ENCODE measurements around the gene CCDC12.

CCDC12 gene

DNA sequence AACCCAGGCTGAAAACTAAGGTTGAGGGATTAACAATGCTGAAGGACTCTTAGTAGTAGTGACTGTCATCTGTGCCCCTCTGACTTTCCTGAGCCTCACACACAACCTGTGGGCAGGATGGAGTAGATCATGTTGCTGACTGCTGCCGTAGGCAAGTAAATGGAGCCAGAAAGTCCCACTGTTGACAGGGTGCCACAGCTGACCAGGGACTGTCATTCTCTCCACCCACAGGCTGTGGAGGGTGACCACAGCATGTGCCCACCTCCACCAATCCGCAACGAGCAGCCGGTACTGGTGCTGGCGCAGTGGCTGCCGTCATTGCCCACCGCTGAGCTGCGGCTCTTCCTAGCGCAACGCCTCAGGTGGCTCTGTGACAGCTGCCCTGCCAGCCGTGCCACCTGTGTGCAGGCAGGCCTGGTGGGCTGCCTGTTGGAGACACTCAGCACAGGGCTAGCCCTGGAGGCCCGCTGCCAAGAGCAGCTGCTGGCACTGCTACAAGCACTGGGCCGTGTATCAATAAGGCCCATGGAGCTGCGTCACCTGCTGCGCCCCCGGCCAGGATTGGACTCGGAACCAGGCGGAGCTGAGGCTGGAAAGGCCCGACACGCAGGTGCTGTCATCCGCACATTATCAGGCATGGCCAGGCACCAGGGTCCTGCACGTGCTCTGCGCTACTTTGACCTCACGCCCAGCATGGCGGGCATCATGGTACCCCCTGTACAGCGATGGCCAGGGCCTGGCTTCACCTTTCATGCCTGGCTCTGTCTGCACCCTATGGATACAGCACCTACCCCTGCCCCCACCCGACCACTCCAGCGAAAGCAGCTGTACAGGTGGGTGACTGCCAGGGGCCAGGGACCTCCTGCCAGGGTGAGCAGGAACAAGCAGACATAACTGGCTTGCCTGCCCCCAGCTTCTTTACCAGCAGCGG, 18.5 kb upstream of the CCDC12 start:
- no peak for DNase-seq

DNA sequence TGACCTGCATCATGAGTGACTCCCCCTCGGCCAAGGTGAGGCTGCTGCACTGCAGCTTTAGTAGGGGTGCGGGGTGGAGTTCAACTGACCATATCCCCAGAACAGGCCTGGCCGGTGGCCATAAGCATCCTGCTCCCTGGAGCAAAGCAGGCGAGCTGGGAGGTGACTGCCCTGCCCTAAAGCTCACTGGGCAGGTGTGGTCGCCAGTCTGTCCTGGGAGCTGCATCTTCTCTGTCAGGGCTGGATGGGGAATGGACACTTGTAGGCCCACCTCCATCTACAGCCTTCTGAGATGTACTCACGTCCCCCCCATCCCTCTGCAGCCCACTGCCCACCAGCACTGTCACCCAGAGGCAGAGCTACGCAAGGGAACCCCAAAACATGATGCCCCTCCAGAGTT, 17.4 kb upstream of the CCDC12 start:
- no peak for DNase-seq

DNA sequence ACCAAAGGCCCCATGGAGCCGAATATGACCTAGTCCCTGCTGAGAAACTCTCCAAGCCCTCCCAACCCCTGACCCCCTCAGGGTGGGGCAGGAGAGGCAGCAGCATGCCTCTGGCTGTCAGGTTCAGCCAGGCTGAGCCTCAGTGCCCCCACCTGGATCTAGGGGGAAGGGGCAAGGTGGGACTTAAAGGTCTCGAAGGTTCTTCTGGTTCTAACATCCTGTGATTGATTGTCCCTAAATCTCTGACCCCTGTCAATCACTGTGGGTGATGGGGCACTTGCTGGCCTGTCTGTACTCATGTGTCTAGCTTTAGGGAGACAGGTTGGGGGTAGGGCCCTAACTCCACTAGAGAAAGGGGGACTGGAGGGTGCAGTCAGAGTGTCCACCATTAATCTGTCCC, 16.7 kb upstream of the CCDC12 start:
- DNase-seq: no peak

DNA sequence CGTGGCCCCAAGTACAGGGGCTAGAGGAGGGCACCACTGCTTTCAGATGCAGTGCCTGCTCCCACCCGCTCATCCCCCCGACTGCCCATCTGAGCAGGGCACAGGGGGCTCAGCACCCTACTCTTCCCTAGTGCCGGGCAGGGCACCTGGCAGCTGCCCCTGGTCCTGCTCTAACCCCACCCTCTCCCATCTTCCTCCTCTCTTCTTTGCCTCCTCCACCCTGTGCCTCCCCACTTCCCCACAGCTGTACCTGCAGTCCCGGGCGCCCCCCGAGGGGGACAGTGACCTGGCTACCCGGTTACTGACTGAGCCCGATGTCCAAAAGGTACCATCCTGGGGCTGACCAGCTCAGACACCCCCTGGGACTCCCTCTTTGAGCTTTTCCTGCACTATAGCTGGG, 15.7 kb upstream of the CCDC12 start:
- DNase-seq: no peak

DNA sequence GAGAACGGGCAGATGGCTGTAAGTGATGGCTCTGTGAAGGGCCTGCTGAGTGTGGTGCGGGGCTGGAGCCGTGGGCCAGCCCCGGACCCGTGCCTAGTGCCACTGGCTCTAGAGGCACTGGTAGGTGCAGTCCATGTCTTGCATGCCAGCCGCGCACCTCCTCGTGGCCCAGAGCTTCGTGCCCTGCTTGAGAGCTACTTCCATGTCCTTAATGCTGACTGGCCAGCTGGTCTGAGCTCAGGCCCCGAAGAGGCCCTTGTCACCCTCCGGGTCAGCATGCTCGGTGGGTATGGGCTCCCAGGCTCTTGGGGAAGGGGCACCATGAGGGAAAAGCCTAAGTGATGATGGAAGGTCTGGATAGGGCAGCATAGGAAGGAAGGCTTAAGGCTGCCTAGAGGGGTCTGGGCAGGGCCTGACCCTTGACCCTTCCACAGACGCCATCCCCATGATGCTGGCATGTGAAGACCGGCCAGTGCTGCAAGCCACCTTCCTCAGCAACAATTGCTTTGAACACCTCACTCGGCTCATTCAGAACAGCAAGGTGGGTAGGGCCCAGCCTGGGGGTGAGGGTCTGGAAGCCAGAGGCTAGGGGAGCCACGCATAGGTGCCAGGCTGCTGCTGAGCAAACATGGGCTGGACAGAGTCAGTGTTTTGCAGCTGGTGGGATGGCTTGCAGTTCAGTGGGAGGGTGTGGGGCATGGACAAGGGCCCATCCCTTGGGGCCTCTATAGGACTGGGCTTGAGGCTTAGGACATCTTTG, 15.0 kb upstream of the CCDC12 start:
- no peak for DNase-seq

DNA sequence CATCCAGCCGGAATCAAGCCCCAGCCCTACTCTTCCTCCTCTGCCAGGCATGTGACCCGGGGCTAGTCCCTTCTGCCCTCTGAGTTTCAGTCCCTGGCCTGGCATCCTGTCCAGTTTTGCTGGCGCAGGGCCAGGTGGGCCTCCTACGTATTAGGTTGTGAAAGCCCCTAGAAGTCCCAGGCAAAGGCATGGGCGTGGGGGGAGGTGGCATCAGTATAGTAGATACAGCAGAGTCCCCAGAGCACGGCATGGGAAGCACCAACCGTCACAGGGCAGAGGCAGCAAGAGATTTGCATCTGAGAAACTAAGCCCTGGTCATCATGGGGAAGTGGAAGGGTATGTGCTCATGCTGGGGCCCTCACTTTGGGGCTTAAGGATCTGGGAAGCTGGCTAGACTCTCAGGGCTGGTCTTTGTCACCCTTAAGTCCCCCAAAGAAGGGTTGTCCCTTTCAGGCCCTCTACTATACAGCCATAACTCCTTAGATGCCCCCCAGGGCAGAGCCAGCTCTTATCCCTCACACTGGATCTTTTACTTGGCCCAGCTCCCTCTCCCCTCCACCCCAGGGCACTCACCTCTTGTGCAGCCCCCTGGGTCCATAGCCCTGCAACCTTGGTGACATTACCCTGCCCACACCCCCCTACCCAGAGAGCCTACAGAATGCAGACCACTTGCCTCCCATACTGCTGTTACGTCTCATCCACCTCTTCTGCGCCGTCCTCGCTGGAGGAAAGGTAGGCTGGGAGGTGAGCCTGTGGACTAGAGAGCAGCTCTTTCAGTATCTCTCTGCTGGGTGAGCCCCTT, 14.2 kb upstream of the CCDC12 start:
- DNase-seq: no peak

DNA sequence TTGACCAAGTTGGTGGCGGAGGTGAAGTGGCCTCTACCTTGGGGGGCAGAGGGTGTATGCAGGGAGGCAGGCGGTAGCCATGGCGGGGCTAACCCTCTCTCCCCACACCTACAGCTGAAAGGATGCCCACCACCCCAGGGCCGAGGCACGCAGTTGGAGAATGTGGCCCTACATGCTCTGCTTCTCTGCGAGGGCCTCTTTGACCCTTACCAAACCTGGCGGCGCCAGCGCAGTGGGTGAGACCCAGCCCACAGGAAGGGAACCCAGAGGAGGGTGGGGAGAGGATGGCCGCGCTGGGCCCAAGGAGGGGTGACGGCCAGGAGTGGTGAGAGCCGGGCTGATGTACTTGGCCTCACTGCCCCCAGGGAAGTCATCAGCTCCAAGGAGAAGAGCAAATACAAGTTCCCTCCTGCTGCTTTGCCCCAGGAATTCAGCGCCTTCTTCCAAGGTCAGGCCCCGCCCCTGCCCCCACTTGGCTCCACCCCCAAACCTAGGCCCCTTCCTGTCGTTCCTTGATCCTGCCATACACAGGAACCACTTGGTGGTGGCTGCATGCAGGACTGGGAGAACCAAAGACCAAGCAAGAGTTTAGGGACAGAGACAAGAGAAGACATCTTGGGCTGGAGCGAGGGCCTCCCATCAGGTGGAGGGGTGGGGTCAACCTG, 12.7 kb upstream of the CCDC12 start:
- DNase-seq: no peak

DNA sequence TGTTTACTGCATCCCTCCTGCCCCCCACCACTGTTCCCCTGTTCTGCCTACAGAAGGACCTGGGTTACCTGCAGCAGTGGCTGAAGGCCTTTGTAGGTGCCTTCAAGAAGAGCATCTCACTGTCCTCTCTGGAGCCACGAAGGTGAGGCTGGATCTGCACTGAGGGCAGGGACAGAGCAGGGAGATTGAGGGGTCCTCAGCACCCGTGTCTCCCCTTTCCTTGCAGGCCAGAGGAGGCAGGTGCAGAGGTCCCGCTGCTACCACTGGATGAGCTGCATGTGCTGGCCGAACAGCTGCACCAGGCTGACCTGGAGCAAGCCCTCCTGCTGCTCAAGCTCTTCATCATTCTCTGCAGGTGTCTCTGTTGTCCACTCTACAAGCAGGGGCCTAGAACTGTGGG, 12.1 kb upstream of the CCDC12 start:
- no peak for DNase-seq

DNA sequence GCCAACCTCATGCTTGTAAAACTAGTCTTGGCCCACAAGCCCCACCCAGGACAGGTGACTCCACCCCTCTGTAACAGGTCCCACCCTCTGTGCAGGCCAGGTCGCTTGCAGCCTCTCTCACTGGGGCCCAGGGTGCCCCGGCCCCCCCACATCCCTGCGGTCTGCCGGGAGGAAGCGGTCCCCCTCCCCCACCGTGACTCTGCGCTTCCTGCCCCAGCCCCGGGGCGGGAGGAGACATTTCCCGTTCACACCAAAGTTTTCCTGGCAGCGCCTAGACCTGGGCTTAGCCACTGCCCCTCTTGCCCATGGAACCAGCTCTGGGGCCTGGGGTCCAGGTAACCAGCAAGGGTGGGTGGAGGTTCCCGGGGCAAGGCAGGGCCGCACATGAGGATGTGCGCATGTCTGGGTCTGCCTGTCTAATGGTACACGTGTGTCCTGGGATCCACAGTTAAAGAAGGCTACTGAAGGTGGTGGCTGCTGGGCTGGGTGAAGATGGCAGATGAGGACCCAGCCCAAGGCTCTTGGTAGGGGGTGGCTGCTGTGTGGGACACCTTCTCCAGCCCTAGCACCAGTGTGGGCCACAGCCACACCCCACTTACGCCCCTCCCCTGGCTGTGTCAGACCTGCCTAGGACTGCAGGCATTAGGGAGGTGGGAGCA, 11.3 kb upstream of the CCDC12 start:
- no peak for DNase-seq

DNA sequence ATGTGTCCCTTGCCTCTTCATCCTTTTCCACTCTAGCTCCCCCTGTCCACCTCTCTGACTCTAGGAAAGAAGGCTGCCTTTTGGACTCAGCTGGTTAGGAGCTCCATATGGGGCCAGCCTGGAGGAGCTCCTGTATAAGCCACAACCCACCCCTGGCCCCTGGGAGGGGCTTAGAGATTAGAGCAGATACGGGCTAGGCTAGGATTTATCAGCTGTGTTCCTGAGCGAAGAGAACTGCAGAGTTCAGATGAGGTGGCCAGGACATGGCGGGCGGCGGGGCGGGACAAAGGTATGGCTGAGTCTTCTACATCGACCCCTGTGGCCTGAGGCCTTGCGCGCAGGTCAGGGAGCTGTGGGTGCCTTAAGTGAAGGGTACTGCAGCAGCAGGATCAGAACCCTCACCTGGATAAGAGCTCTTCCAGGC, 10.8 kb upstream of the CCDC12 start:
- DNase-seq: no peak

DNA sequence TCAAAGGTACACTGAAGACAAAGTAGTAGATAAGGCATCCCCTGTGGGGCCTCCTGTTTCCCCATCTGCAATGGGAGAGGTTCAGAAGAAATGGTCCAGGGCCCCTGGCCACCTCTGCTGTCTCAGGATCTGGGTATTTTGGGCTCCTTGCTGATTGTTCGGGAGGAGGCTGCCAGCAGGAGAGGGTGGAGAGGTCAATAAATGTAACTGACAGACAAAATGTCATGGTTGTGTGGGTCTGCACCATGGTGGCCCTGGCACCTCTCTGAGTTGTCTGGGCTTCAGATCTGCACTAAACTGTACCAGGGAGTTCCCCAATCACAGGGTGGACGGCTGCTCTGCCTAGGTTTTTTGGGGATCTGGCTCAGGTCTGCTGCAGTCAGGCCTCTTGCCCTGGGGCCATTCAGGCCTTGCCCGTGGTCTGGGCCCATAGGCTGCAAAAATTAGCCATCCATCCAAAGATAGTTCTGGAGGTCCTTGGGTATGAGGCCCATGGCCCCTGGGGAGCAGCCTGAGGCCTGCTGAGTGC, 10.3 kb upstream of the CCDC12 start:
- DNase-seq: no peak

DNA sequence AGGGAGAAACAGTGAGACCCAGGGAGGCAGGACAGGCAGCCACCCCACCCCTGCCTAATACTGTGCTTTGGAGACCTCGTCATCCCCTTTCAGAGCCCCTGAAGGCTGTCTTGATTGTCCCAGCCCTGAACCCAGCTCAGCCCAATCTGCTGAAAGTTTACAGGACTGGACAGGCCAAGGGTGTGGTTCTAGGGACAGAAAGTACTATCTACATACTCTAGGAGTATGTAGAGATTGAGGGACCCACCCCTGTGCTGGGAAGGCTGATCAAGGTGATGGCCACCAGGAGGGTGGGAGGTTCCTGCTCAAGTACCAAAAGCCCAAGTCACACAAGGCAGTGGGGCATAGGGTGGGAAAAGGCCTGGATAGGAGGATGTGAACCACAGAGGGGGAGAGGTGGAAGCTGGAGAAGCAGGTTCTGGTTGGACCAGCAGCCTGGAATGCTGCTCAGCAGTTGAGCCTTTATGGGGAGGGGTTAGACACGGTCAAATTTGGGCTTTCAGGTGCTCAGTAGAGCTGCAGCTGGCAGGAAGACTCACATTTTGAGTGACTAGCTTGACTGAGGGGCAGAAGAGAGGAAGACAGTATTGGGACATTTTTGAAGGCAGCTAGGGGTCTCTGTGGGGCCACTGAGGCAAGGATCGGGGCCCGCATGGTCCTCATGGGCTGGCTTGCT, 9.6 kb upstream of the CCDC12 start:
- DNase-seq: no peak

DNA sequence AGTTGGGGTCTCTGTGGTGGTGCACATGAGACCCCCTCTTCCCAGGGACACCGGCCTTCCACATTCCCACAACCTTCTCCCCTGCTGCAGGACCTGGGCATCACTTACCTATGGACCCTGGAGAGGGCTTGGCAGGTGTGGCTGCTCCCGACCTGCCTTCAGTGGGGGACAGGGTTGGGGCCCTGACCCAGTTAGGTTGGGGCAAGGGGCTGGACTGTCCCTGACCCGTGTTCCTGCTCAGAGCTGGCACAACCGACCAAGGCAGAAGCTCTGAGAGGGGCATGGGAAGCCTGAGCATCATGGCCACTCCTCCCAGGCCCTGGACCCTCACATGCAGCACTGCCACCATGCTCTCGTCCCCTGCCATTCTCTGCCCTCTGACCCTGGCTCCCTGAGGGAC, 9.0 kb upstream of the CCDC12 start:
- DNase-seq: no peak

DNA sequence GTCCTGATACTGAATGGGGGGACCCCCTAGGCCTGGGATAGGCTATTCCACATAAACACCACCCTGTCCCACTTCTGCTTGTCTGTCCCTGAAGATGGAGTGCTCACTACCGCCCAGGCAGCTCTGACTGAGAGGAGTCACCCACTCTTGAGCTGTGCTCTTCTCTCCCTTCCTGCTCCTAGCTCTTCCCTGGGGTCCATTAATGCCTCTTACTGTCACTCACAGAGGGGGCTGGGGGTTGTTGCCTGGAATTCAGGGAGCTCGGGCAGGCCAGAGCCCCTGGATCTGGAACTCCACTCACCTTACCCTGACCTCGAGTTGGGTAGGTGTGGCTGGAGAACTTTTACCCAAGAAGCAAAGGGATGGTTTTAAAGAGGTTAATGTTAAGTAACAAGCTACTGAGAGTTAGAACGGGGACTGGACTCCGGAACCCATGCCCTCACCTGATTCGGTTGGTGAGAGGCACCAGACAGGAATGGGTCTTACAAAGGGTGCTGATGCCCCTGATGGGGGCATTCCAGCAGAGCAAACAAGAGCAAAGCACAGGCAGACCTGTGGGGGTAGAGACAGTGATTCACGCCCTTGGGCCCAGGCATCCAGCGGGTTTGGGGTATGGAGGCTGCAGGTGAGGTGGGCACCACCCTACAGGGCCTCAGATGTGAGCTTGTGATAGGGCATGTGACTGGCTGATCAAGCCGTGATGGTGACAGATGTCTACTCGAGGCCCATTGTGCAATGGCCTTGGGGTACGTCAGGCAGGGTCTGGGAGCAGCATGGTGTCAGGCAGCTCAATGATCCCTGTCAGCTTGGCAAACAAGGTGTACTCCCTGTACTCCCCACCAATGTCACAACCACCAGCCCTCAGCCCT, 8.3 kb upstream of the CCDC12 start:
- no peak for DNase-seq

DNA sequence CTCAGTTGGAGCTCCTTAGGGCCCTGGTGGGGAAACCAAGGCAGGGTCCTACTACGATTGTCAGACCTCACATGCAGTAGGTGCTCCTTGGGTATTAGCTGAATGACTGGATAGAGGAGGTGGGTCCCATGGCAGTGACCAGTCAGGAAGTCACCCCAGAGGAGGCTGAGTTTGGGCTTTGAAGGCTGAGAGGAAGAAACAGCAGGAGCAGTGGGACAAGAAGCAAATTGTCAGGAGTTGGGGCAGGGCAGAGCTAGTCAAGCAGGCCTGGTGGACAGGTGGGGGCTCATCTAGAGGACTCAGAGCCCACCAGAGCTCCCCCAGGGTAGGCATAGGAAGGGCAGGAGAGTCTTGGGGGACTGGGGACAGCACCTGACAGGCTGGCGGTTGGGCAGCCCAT, 6.0 kb upstream of the CCDC12 start:
- no peak for DNase-seq

DNA sequence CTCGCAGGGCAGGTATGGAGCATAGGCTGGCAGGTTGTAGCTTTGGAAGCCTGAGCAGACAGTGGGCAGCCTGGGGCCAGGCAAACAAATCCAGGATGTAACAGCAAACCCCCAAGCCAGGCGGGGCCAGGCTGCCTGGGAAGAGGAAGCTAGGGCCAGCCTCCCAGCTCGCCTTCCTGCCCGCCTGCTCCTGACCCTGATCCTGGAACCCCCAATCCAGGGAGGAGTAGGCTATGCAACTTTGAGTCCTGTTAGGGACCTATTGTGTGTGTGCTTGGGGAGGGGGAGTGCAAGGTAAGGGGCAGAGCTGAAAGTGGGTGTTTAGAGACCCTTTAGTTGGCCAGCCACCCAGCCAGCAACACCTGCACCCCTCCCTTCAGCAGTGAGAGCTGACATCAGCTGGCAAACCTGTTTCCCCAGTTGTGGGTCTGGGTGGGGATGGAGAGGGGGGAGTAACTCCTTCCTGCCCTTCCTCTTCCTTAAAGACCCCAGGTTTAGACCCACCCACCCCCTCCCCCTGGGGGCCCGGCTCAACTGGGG, 5.5 kb upstream of the CCDC12 start:
- DNase-seq: no peak

DNA sequence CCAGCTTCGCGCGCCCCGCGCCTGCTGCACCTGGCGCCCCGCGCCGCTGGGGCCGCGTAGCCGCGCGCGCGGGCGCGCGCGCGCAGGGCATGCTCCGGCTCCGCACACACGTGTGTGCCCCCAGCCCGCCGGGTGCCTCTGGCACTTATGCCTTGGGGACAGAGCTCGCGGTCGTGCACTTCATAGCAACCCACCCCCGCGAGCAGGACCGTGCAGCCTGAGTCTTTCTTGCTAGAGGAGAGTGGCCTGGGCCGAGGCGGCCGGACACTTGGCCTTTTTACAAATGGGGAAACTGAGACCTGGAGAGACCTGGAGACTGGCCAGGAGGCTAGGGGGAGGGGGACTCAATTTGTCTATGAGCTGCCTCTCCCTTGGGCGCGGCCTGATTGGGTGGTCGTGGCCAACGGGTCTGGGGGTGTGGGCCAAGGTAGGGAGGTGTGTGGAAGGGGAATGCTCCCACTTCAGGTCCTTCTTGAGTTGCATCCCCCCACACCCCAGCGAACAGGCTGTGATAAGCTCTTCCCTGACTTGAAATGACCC, 3.5 kb upstream of the CCDC12 start:
- DNase-seq: no peak

DNA sequence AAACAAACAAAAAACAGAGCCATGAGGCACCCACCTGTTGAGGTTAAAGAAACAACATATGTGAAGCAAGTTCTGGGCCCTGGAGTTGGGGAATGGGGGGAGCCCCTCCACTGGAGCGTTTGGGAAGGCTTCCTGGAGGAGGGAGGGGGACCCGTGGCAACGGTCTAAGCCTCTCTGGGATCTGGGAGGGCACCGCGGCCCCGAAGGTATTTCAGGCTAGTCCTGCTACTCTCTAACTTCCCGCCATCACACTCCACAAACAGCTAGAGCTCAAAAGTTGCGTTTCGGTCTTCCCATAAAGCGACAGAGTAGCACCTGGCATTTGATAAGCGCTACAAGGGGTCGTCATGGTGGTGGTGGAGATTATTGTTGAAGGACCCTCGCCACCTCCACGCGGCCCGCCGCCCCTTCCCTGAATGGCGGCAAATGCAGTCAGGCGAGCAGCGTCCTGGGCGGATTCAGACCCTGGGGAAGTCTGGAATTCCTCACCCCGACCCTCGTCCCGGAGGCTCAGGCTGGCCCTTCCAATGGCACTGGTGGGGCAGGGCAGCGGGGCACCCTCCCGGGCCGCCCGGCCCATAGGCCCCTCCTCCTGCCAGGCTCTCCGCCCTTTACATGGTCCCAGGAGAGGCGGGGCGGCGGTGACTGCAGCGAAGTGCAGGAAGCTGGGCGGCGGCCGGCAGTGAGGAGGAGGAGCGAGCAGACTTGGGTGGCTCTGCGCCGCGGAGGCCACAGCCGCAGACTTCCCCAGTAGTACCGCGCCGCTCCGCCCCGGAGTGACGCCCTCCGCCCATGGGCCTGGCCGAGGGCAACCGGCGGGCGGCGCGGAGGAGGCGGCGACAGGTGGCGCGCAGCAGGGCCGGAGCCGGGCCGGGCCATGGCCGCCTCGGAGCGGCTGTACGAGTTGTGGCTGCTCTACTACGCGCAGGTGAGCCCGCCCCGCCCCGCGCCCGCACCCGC, 2.7 kb upstream of the CCDC12 start, which contains the start of gene NBEAL2:
NBEAL2 (plus strand) TSS at position 682 of the 960 bp plus-strand sequence; CDS start at position 878, 196 bp downstream.
- peak; percentile 66 for DNase-seq
